ENCODE measurements around the gene LAT.
A peak's percentile ranks its signal among the peaks of the same experiment; 100 is the strongest.
"Not testable (repeated sequence)": the region's sequence is repeated elsewhere in the genome, so short reads cannot be mapped to it uniquely, and the experiment has no call there.

The LAT gene

GRCh38 chr16:28984619-28985135 lies at the start of gene LAT:
Gene LAT (plus strand): TSS chr16:28985052. CDS start chr16:28985418, 366 bp downstream.
- Histone ChIP-seq H3K9me3 (ENCODE audit: control insufficient read depth, insufficient read depth, low read length) (peaks cover 6% of the 10 kb centered on the region; the same call in 1 of the 2 replicates), H3K9ac (ENCODE audit: low read depth, low read length) (no peak within 1 kb of the TSS), H3K36me3 (ENCODE audit: insufficient read depth, low read length) (no peaks in the 10 kb centered on the region; the same call in none of the 2 replicates), H3K4me1 (ENCODE audit: insufficient read depth, low read length) (no peaks in the 10 kb centered on the region)

GRCh38 chr16:28935346-28935745 lies 49.5 kb upstream of the LAT start:
- H3K9ac ChIP-seq (ENCODE audit: low read depth, low read length), result peak overlapping the region; percentile 69; the same call in 1 of the 2 replicates
- no peaks in the 10 kb centered on the region for H3K36me3 ChIP-seq (ENCODE audit: insufficient read depth, low read length)
- H3K4me1 ChIP-seq (ENCODE audit: insufficient read depth, low read length), result no peaks in the 10 kb centered on the region
- no peaks in the 10 kb centered on the region for H3K9me3 ChIP-seq (ENCODE audit: control insufficient read depth, insufficient read depth, low read length)

- Histone ChIP-seq H3K4me1 (ENCODE audit: insufficient read depth, low read length) (no peaks in the 10 kb centered on the region), H3K36me3 (ENCODE audit: insufficient read depth, low read length) (no peaks in the 10 kb centered on the region), H3K9me3 (ENCODE audit: control insufficient read depth, insufficient read depth, low read length) (no peaks in the 10 kb centered on the region), H3K9ac (ENCODE audit: low read depth, low read length) (peak overlapping the region; percentile 69)
Observed at GRCh38 chr16:28935924-28936783, 48.7 kb upstream of the LAT start.

GRCh38 chr16:28936784-28937155 lies 48.1 kb upstream of the LAT start:
- Histone ChIP-seq H3K4me1 (ENCODE audit: insufficient read depth, low read length) (no peaks in the 10 kb centered on the region), H3K36me3 (ENCODE audit: insufficient read depth, low read length) (no peaks in the 10 kb centered on the region), H3K9me3 (ENCODE audit: control insufficient read depth, insufficient read depth, low read length) (no peaks in the 10 kb centered on the region), H3K9ac (ENCODE audit: low read depth, low read length) (peak overlapping the region; percentile 16; the same call in 1 of the 2 replicates)

GRCh38 chr16:28937222-28937876 lies 47.5 kb upstream of the LAT start:
- Histone ChIP-seq H3K9me3 (ENCODE audit: control insufficient read depth, insufficient read depth, low read length) (no peaks in the 10 kb centered on the region), H3K4me1 (ENCODE audit: insufficient read depth, low read length) (no peaks in the 10 kb centered on the region), H3K9ac (ENCODE audit: low read depth, low read length) (no peak overlapping the region), H3K36me3 (ENCODE audit: insufficient read depth, low read length) (no peaks in the 10 kb centered on the region)

GRCh38 chr16:28938721-28939120 lies 46.1 kb upstream of the LAT start:
- no peaks in the 10 kb centered on the region for H3K4me1 ChIP-seq (ENCODE audit: insufficient read depth, low read length)
- no peaks in the 10 kb centered on the region for H3K36me3 ChIP-seq (ENCODE audit: insufficient read depth, low read length)
- H3K9me3 ChIP-seq (ENCODE audit: control insufficient read depth, insufficient read depth, low read length), result no peaks in the 10 kb centered on the region
- H3K9ac ChIP-seq (ENCODE audit: low read depth, low read length), result no peak overlapping the region

- not testable (repeated sequence) for H3K4me1 ChIP-seq (ENCODE audit: insufficient read depth, low read length); H3K9ac ChIP-seq (ENCODE audit: low read depth, low read length); H3K9me3 ChIP-seq (ENCODE audit: control insufficient read depth, insufficient read depth, low read length); H3K36me3 ChIP-seq (ENCODE audit: insufficient read depth, low read length)
Observed at GRCh38 chr16:28939825-28940224, 45.0 kb upstream of the LAT start.

GRCh38 chr16:28943281-28943680 lies 41.6 kb upstream of the LAT start:
- Histone ChIP-seq H3K36me3 (ENCODE audit: insufficient read depth, low read length) (no peaks in the 10 kb centered on the region), H3K4me1 (ENCODE audit: insufficient read depth, low read length) (no peaks in the 10 kb centered on the region; the same call in 1 of the 2 replicates), H3K9ac (ENCODE audit: low read depth, low read length) (no peak overlapping the region), H3K9me3 (ENCODE audit: control insufficient read depth, insufficient read depth, low read length) (no peaks in the 10 kb centered on the region)

GRCh38 chr16:28946681-28947080 lies 38.2 kb upstream of the LAT start:
- Histone ChIP-seq H3K36me3 (ENCODE audit: insufficient read depth, low read length) (no peaks in the 10 kb centered on the region), H3K9me3 (ENCODE audit: control insufficient read depth, insufficient read depth, low read length) (no peaks in the 10 kb centered on the region), H3K9ac (ENCODE audit: low read depth, low read length) (no peak overlapping the region), H3K4me1 (ENCODE audit: insufficient read depth, low read length) (no peaks in the 10 kb centered on the region; the same call in 1 of the 2 replicates)

GRCh38 chr16:28950648-28951409 lies 34.0 kb upstream of the LAT start, which contains the start of gene NFATC2IP:
Gene NFATC2IP (plus strand): TSS chr16:28950937. CDS start chr16:28951012, 75 bp downstream.
- H3K36me3 ChIP-seq (ENCODE audit: insufficient read depth, low read length), result peaks cover 12% of the 10 kb centered on the region
- no peaks in the 10 kb centered on the region for H3K4me1 ChIP-seq (ENCODE audit: insufficient read depth, low read length)
- no peaks in the 10 kb centered on the region for H3K9me3 ChIP-seq (ENCODE audit: control insufficient read depth, insufficient read depth, low read length)
- H3K9ac ChIP-seq (ENCODE audit: low read depth, low read length), result peak within 1 kb of the TSS; percentile 95

- Histone ChIP-seq H3K9me3 (ENCODE audit: control insufficient read depth, insufficient read depth, low read length) (no peaks in the 10 kb centered on the region), H3K4me1 (ENCODE audit: insufficient read depth, low read length) (no peaks in the 10 kb centered on the region), H3K36me3 (ENCODE audit: insufficient read depth, low read length) (peaks cover 14% of the 10 kb centered on the region), H3K9ac (ENCODE audit: low read depth, low read length) (peak overlapping the region; percentile 95)
Observed at GRCh38 chr16:28951410-28951943, 33.4 kb upstream of the LAT start.

- peaks cover 39% of the 10 kb centered on the region for H3K36me3 ChIP-seq (ENCODE audit: insufficient read depth, low read length)
- H3K4me1 ChIP-seq (ENCODE audit: insufficient read depth, low read length), result no peaks in the 10 kb centered on the region
- H3K9ac ChIP-seq (ENCODE audit: low read depth, low read length), result no peak overlapping the region
- H3K9me3 ChIP-seq (ENCODE audit: control insufficient read depth, insufficient read depth, low read length), result no peaks in the 10 kb centered on the region
Observed at GRCh38 chr16:28958216-28958615, 26.6 kb upstream of the LAT start.

GRCh38 chr16:28958836-28959235 lies 26.0 kb upstream of the LAT start:
- no peaks in the 10 kb centered on the region for H3K9me3 ChIP-seq (ENCODE audit: control insufficient read depth, insufficient read depth, low read length)
- H3K9ac ChIP-seq (ENCODE audit: low read depth, low read length), result no peak overlapping the region
- H3K4me1 ChIP-seq (ENCODE audit: insufficient read depth, low read length), result no peaks in the 10 kb centered on the region
- H3K36me3 ChIP-seq (ENCODE audit: insufficient read depth, low read length), result peaks cover 42% of the 10 kb centered on the region

GRCh38 chr16:28964072-28964471 lies 20.8 kb upstream of the LAT start:
- peaks cover 32% of the 10 kb centered on the region for H3K36me3 ChIP-seq (ENCODE audit: insufficient read depth, low read length)
- H3K4me1 ChIP-seq (ENCODE audit: insufficient read depth, low read length), result no peaks in the 10 kb centered on the region
- no peak overlapping the region for H3K9ac ChIP-seq (ENCODE audit: low read depth, low read length)
- no peaks in the 10 kb centered on the region for H3K9me3 ChIP-seq (ENCODE audit: control insufficient read depth, insufficient read depth, low read length)
